ENCODE data around the gene HYDIN. TPM values are rescaled to one million over a fixed set of nuclear protein-coding genes. Genes with fewer than 3 reads are reported as not detected.

The HYDIN gene
- total and polyA plus RNA-seq, 3 experiments from 2014 or later = not detected

GRCh38 chr16:70768203-70768580 is 462.3 kb downstream of the HYDIN start:
- peaks cover 7% of the 10 kb centered on the region for H3K36me3 ChIP-seq (ENCODE audit: insufficient read depth, low read length)
- POLR2A ChIA-PET = no interaction called here
- CTCF ChIA-PET = interaction anchor here (1.6 to 4.1 kb wide), 2 partner anchors 29 to 89 kb away, joined by 5 to 29 read pairs; no protein-coding TSS in a partner anchor

GRCh38 chr16:70767377-70768202 is 462.9 kb downstream of the HYDIN start:
- Mint-ChIP-seq H3K27ac (no peak overlapping the region), H3K36me3 (peaks cover 0 to 76% (median 9%) of the 10 kb centered on the region in 3 donors), H3K4me1 (no peaks in the 10 kb centered on the region), H3K4me3 (no peak overlapping the region), H3K9me3 (no peaks in the 10 kb centered on the region), H3K27me3 (no peaks in the 10 kb centered on the region)
- Histone ChIP-seq H3K4me1 (ENCODE audit: insufficient read depth, low read length) (no peaks in the 10 kb centered on the region), H3K27ac (ENCODE audit: low read depth, low read length) (no peak overlapping the region), H3K27me3 (ENCODE audit: insufficient read depth, low read length, poor library complexity, severe bottlenecking) (no peaks in the 10 kb centered on the region), H3K9me3 (ENCODE audit: low read length) (no peaks in the 10 kb centered on the region), H3K4me3 (ENCODE audit: low read length) (no peak overlapping the region), H3K36me3 (ENCODE audit: insufficient read depth, low read length) (peaks cover 7% of the 10 kb centered on the region)
- ChIA-PET CTCF (interaction anchor here (1.2 to 4.1 kb wide), 3 partner anchors 29 to 88 kb away, joined by 4 to 29 read pairs (median 5); no protein-coding TSS in a partner anchor), POLR2A (interaction anchor here (0.6 kb wide), 1 partner anchor 8 kb away, joined by 3 read pairs; no protein-coding TSS in a partner anchor)
- no peak for DNase-seq

More at GRCh38 chr16:70768203-70768580, 462.3 kb downstream of the HYDIN start:
- H3K36me3 Mint-ChIP-seq = peaks cover 0 to 78% (median 9%) of the 10 kb centered on the region in 3 donors
- Histone ChIP-seq H3K9me3 (ENCODE audit: low read length) (no peaks in the 10 kb centered on the region), H3K4me3 (ENCODE audit: low read length) (no peak overlapping the region), H3K27me3 (ENCODE audit: insufficient read depth, low read length, poor library complexity, severe bottlenecking) (no peaks in the 10 kb centered on the region), H3K4me1 (ENCODE audit: insufficient read depth, low read length) (no peaks in the 10 kb centered on the region), H3K27ac (ENCODE audit: low read depth, low read length) (no peak overlapping the region)
- H3K4me1 Mint-ChIP-seq = no peaks in the 10 kb centered on the region
- H3K27ac Mint-ChIP-seq = peak overlapping the region in 2 of 8 donors; percentile 6 to 64
- no peaks in the 10 kb centered on the region for H3K27me3 Mint-ChIP-seq
- DNase-seq = no peak
- no peaks in the 10 kb centered on the region for H3K9me3 Mint-ChIP-seq
- H3K4me3 Mint-ChIP-seq = no peak overlapping the region

- no peak overlapping the region for H3K4me3 ChIP-seq (ENCODE audit: low read length)
- no peak for DNase-seq
- Mint-ChIP-seq H3K27me3 (no peaks in the 10 kb centered on the region), H3K4me1 (no peaks in the 10 kb centered on the region), H3K36me3 (peaks cover 0 to 76% (median 4%) of the 10 kb centered on the region in 3 donors), H3K9me3 (no peaks in the 10 kb centered on the region), H3K27ac (no peak overlapping the region), H3K4me3 (no peak overlapping the region)
- ChIA-PET POLR2A (no interaction called here), CTCF (interaction anchor here (0.5 to 1.2 kb wide), 2 partner anchors 87 to 275 kb away, joined by 3 to 4 read pairs; no protein-coding TSS in a partner anchor)
- H3K4me1 ChIP-seq (ENCODE audit: insufficient read depth, low read length) = no peaks in the 10 kb centered on the region
- H3K36me3 ChIP-seq (ENCODE audit: insufficient read depth, low read length) = peaks cover 2% of the 10 kb centered on the region
- no peaks in the 10 kb centered on the region for H3K27me3 ChIP-seq (ENCODE audit: insufficient read depth, low read length, poor library complexity, severe bottlenecking)
- H3K9me3 ChIP-seq (ENCODE audit: low read length) = no peaks in the 10 kb centered on the region
- H3K27ac ChIP-seq (ENCODE audit: low read depth, low read length) = no peak overlapping the region
These were observed 463.9 kb downstream of the HYDIN start for GRCh38 chr16:70766658-70767057.

- ChIA-PET POLR2A (no interaction called here), CTCF (interaction anchor here (0.5 to 1.8 kb wide), 2 partner anchors 40 to 275 kb away, joined by 3 to 4 read pairs; no protein-coding TSS in a partner anchor)
- H3K4me3 ChIP-seq (ENCODE audit: low read length) = no peak overlapping the region
- H3K27me3 Mint-ChIP-seq = peaks cover 0 to 1% of the 10 kb centered on the region in 2 donors
- peaks cover 0 to 80% (median 4%) of the 10 kb centered on the region in 3 donors for H3K36me3 Mint-ChIP-seq
- H3K27ac Mint-ChIP-seq = peak overlapping the region in 1 of 8 donors; percentile 29
- no peak for DNase-seq
- H3K4me3 Mint-ChIP-seq = no peak overlapping the region
- H3K27me3 ChIP-seq (ENCODE audit: insufficient read depth, low read length, poor library complexity, severe bottlenecking) = no peaks in the 10 kb centered on the region
- H3K9me3 ChIP-seq (ENCODE audit: low read length) = no peaks in the 10 kb centered on the region
- H3K4me1 Mint-ChIP-seq = no peaks in the 10 kb centered on the region
- no peak overlapping the region for H3K27ac ChIP-seq (ENCODE audit: low read depth, low read length)
- no peaks in the 10 kb centered on the region for H3K36me3 ChIP-seq (ENCODE audit: insufficient read depth, low read length)
- no peaks in the 10 kb centered on the region for H3K9me3 Mint-ChIP-seq
- no peaks in the 10 kb centered on the region for H3K4me1 ChIP-seq (ENCODE audit: insufficient read depth, low read length)
These were observed 464.3 kb downstream of the HYDIN start for GRCh38 chr16:70766176-70766575.

- ChIA-PET CTCF (interaction anchor here (1.8 kb wide), 1 partner anchor 40 kb away, joined by 4 read pairs; no protein-coding TSS in a partner anchor), POLR2A (no interaction called here)
- Histone ChIP-seq H3K27me3 (ENCODE audit: insufficient read depth, low read length, poor library complexity, severe bottlenecking) (no peaks in the 10 kb centered on the region), H3K4me3 (ENCODE audit: low read length) (no peak overlapping the region), H3K36me3 (ENCODE audit: insufficient read depth, low read length) (no peaks in the 10 kb centered on the region), H3K4me1 (ENCODE audit: insufficient read depth, low read length) (no peaks in the 10 kb centered on the region), H3K9me3 (ENCODE audit: low read length) (no peaks in the 10 kb centered on the region), H3K27ac (ENCODE audit: low read depth, low read length) (no peak overlapping the region)
- no peaks in the 10 kb centered on the region for H3K4me1 Mint-ChIP-seq
- H3K9me3 Mint-ChIP-seq = no peaks in the 10 kb centered on the region
- no peak overlapping the region for H3K4me3 Mint-ChIP-seq
- DNase-seq = no peak
- H3K27ac Mint-ChIP-seq = peak overlapping the region in 1 of 8 donors; percentile 54
- peaks cover 3 to 76% (median 7%) of the 10 kb centered on the region in 3 donors for H3K36me3 Mint-ChIP-seq
- H3K27me3 Mint-ChIP-seq = peaks cover 0 to 1% of the 10 kb centered on the region in 2 donors
These were observed 465.0 kb downstream of the HYDIN start for GRCh38 chr16:70765491-70765890.

- H3K9me3 Mint-ChIP-seq = no peaks in the 10 kb centered on the region
- ChIA-PET CTCF (interaction anchor here (1.8 kb wide), 1 partner anchor 39 kb away, joined by 4 read pairs; no protein-coding TSS in a partner anchor), POLR2A (no interaction called here)
- H3K36me3 ChIP-seq (ENCODE audit: insufficient read depth, low read length) = peaks cover 2% of the 10 kb centered on the region
- no peak for DNase-seq
- H3K9me3 ChIP-seq (ENCODE audit: low read length) = no peaks in the 10 kb centered on the region
- peak overlapping the region in 1 of 8 donors; percentile 33 for H3K27ac Mint-ChIP-seq
- H3K27ac ChIP-seq (ENCODE audit: low read depth, low read length) = no peak overlapping the region
- H3K27me3 ChIP-seq (ENCODE audit: insufficient read depth, low read length, poor library complexity, severe bottlenecking) = no peaks in the 10 kb centered on the region
- H3K4me3 Mint-ChIP-seq = no peak overlapping the region
- peaks cover 3 to 76% (median 7%) of the 10 kb centered on the region in 3 donors for H3K36me3 Mint-ChIP-seq
- peaks cover 0 to 1% of the 10 kb centered on the region in 2 donors for H3K27me3 Mint-ChIP-seq
- no peaks in the 10 kb centered on the region for H3K4me1 ChIP-seq (ENCODE audit: insufficient read depth, low read length)
- H3K4me1 Mint-ChIP-seq = no peaks in the 10 kb centered on the region
- H3K4me3 ChIP-seq (ENCODE audit: low read length) = no peak overlapping the region
These were observed 465.9 kb downstream of the HYDIN start for GRCh38 chr16:70764632-70765031.

- no peaks in the 10 kb centered on the region for H3K4me1 ChIP-seq (ENCODE audit: insufficient read depth, low read length)
- H3K4me1 Mint-ChIP-seq = no peaks in the 10 kb centered on the region
- no peak overlapping the region for H3K4me3 ChIP-seq (ENCODE audit: low read length)
- H3K9me3 Mint-ChIP-seq = no peaks in the 10 kb centered on the region
- no peaks in the 10 kb centered on the region for H3K9me3 ChIP-seq (ENCODE audit: low read length)
- peak overlapping the region in 1 of 8 donors; percentile 24 for H3K27ac Mint-ChIP-seq
- no peaks in the 10 kb centered on the region for H3K27me3 ChIP-seq (ENCODE audit: insufficient read depth, low read length, poor library complexity, severe bottlenecking)
- peaks cover 0 to 1% of the 10 kb centered on the region in 2 donors for H3K27me3 Mint-ChIP-seq
- H3K27ac ChIP-seq (ENCODE audit: low read depth, low read length) = no peak overlapping the region
- CTCF ChIA-PET = interaction anchor here (0.9 to 2.8 kb wide), 2 partner anchors 11 to 16 kb away, joined by 4 to 17 read pairs; no protein-coding TSS in a partner anchor
- H3K36me3 ChIP-seq (ENCODE audit: insufficient read depth, low read length) = peaks cover 6% of the 10 kb centered on the region
- POLR2A ChIA-PET = no interaction called here
- DNase-seq = no peak
- peaks cover 3 to 86% (median 12%) of the 10 kb centered on the region in 3 donors for H3K36me3 Mint-ChIP-seq
- no peak overlapping the region for H3K4me3 Mint-ChIP-seq
These were observed 470.3 kb downstream of the HYDIN start for GRCh38 chr16:70760221-70760620.

GRCh38 chr16:70759666-70760065 is 470.9 kb downstream of the HYDIN start:
- H3K4me3 ChIP-seq (ENCODE audit: low read length) = no peak overlapping the region
- no peaks in the 10 kb centered on the region for H3K27me3 ChIP-seq (ENCODE audit: insufficient read depth, low read length, poor library complexity, severe bottlenecking)
- no peaks in the 10 kb centered on the region for H3K4me1 Mint-ChIP-seq
- no peaks in the 10 kb centered on the region for H3K9me3 ChIP-seq (ENCODE audit: low read length)
- no peak overlapping the region for H3K27ac ChIP-seq (ENCODE audit: low read depth, low read length)
- H3K36me3 Mint-ChIP-seq = peaks cover 3 to 86% (median 12%) of the 10 kb centered on the region in 3 donors
- no peaks in the 10 kb centered on the region for H3K9me3 Mint-ChIP-seq
- peaks cover 0 to 1% of the 10 kb centered on the region in 2 donors for H3K27me3 Mint-ChIP-seq
- H3K4me3 Mint-ChIP-seq = no peak overlapping the region
- H3K4me1 ChIP-seq (ENCODE audit: insufficient read depth, low read length) = no peaks in the 10 kb centered on the region
- POLR2A ChIA-PET = no interaction called here
- CTCF ChIA-PET = interaction anchor here (0.9 to 2.8 kb wide), 2 partner anchors 11 to 17 kb away, joined by 4 to 17 read pairs; no protein-coding TSS in a partner anchor
- no peak for DNase-seq
- peaks cover 6% of the 10 kb centered on the region for H3K36me3 ChIP-seq (ENCODE audit: insufficient read depth, low read length)
- peak overlapping the region in 2 of 8 donors; percentile 22 to 24 for H3K27ac Mint-ChIP-seq
